ENCODE results near the gene SLMAP.
A peak's percentile ranks its signal among the peaks of the same experiment; 100 is the strongest.

The SLMAP gene

GRCh38 chr3:57903124-57903890 lies 147.2 kb downstream of the SLMAP start:
- no peak for DNase-seq

DNA sequence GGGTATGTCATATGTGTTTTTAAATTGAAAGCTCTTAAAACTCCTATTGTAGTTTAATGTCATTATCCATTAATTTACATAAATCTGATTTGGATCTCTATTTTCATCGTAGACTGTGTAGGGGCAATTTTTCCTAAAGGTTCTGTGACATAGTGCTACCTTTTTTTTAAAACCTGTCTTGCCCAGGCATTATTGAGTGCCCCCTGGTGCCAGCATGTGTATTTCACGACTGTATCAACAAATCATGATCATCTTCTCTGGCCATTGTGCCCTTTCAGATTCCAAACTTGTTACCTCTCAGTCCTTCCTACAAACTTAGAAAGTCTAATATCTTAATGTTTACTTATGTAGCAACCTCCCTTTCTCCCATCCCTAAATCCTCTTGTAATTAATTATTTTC lies 154.9 kb downstream of the SLMAP start:
- peak; percentile 16 to 27 for DNase-seq

GRCh38 chr3:57911593-57911992 lies 155.5 kb downstream of the SLMAP start:
- no peak for DNase-seq

GRCh38 chr3:57917601-57918000 lies 161.5 kb downstream of the SLMAP start:
- no peak for DNase-seq

DNA sequence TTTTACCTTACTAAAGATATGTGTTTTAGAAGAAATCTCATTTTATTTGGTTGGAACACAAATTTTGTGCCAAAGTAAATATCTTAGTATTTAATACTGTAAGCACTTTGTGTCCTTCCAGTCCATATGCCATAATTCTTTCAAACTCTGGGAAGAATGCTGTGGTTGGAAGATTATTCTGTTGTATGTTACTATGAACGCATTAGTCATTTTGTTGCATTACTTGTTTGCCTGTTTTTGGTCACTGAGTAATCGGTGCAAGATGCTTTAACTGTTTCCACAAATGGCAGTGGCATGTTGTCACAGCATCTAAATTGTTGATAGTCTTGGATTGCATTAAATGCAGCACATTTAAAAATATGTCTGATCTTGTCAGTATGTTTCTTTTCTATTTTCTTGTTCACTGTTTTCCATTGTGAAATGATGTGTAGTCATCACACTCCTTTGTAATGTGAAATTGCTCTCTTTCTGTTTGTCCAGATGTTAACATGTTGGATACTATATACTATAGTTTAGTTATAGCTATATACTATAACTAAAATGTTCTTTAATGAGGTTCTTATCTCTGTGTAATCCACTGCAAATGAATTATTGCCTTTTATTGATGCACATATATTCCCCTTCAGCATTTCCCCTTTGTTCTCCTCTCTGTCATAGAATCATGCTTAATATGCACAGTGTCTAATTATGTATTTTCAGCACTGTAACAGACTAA lies 162.2 kb downstream of the SLMAP start:
- DNase-seq: no peak

DNA sequence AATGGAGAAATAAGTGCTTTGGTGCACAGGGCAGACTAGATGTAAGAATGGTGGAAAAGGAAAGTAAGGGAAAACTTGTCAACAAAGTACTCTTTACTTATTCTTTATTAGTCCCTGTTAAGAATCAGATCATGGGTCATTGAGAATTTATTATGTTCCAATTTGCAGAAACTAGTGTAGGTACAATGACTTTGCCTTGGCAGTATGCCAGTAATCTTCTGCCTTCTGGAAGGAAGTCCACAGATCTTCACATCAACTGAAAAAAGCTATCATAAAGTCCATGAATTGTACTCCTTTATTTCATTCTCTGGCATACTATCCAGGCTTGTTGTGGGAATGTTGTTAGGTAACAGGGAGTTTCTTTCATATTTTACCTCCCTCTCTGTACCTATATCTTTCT lies 163.9 kb downstream of the SLMAP start:
- DNase-seq: no peak

DNA sequence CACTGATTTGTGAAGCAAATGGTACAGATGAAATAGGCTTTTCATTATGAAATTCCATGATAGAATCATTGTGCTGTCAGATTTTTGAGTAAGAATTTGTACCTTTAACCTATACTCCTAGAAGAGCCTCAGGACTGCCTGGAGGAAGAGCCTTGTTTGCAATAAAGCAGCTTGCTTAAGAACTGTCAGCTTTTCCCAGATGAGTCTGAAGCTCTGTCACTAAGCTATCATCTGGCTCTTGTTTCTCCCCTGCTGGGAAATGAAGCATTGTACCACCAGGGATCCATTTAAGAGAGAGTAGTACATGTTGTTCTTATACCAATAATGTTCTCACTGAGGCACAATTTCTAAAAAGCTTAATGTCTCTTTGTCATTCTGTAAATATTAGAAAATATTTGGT lies 167.0 kb downstream of the SLMAP start:
- no peak for DNase-seq

DNA sequence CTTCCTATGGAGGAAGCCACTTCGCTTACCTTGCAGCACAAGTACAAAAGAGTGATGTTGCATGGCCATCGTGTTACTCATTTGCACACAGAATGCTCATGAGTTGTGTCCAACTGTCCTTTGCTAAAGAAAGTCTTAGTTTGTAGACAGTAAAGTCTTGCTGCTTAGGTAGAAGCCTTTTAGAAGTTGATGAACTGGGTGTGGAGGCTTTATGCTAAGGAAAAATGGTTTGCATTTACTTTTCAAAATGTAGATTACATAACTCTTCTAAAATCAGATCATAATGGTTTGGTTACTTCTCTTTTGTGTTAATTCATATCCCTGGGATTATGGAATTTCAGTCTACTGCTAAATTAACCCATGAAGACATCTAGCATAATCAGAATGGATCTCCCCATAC lies 167.6 kb downstream of the SLMAP start:
- no peak for DNase-seq

DNA sequence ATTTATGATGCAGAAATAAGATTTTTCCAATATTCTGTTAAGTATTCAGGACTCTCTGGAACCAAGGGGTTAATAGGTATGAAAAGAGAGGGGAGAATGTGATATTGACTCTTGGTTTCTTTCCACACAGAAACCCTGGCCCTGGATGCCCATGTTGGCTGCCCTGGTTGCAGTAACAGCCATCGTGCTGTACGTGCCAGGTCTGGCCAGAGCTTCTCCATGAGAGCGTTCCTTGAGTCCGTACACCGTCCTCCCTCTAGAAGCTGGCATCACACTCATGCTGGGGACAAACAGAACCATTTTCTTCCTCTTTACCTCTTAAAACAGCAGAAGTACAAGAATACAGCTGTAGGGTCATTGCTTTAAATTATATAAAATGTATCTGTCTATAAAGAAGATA lies 171.1 kb downstream of the SLMAP start:
- DNase-seq: no peak

- DNase-seq: no peak
These were observed 171.8 kb downstream of the SLMAP start for GRCh38 chr3:57927916-57928315.

DNA sequence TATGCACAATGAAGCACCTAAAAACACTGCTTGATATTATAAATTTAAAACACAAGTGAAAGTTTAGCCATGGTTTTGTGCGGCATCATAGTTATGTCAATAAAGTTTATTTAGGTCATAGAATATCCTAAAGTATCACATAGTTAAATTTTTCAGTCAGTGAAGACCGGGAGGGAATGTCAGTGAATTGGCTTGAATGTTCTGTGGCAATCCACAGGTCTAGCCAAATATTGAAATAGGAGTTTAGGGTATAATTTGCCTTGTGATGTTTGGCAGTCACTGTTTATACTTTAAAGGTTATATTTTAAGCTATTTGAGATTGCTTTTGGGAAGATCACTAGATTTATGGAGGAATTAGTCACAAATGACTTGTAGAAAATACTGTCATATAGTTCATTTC lies 172.4 kb downstream of the SLMAP start:
- DNase-seq: no peak

GRCh38 chr3:57929988-57930387 lies 173.9 kb downstream of the SLMAP start:
- no peak for DNase-seq

DNA sequence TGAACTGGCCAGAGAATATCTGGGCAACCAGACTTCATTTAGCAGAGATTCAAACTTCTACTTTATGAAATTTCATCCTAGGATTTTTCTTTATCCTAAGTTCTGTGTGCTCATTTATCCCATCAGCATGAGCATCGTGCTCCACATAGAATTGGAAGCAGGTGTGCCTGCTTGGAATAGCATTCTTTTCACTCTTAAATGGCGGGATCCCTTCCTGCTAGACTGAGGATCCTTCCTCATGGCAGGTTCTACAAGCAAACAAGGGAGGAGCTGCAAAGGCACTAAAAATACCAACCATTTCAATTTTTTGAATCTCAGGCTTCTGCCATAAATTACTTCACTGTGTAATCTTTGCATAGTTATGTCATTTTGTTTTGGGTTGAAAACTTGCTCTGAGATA lies 177.5 kb downstream of the SLMAP start:
- DNase-seq: no peak

DNA sequence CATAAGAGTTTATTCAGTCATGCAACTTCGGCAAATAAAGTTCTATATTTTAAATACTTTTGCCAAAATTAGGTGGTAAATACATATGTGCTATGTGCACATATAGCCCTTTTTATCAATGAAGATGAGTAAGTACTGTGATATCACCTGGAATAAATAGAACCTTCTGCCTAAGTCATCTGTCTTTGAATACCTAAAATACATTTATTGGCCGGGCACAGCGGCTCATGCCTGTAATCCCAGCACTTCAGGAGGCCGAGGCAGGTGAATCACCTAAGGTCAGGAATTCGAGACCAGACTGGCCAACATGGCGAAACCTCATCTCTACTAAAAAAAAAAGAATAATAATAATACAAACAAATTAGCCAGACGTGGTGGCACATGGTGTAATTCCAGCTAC lies 178.3 kb downstream of the SLMAP start:
- DNase-seq: no peak

DNA sequence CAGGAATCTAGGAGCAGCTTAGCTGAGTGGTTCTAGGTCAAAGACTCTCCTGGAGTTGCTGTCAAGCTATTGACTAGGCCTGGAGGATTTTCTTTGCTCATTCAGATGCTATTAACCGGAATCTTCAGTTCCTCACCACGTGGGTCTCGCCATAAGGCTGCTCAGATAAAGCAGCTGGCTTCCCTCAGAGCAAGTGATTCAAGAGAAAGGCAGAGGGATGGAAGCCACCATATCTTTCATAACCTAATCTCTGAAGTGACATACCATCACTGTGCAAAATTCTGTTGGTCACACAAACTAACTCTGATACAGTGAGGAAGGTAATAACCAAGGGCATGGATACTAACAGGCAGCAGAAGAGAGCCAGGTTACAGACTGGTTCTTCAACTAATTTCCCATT lies 179.4 kb downstream of the SLMAP start:
- DNase-seq: no peak

- no peak for DNase-seq
These were observed 181.0 kb downstream of the SLMAP start for GRCh38 chr3:57937092-57937491.

- DNase-seq: no peak
These were observed 183.7 kb downstream of the SLMAP start for GRCh38 chr3:57939775-57940174.

DNA sequence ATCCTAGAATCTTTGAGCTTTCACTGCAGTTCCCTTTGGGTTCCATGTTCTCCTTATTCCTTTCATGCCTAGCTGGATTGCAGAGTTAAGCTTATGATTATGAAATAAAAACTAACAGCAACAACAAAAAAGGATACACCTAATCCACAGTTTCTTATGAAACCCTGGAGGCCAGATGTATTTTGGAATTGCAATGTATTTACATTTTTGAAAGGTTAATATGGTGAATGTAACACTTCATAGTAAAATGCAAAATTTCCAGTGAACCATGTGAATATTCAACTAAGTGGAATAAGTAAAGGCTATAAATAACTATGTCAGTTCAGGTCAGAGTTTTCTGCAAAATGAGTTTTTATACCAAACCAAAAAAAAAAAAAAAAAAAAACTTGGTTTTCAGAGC lies 186.3 kb downstream of the SLMAP start:
- no peak for DNase-seq

DNA sequence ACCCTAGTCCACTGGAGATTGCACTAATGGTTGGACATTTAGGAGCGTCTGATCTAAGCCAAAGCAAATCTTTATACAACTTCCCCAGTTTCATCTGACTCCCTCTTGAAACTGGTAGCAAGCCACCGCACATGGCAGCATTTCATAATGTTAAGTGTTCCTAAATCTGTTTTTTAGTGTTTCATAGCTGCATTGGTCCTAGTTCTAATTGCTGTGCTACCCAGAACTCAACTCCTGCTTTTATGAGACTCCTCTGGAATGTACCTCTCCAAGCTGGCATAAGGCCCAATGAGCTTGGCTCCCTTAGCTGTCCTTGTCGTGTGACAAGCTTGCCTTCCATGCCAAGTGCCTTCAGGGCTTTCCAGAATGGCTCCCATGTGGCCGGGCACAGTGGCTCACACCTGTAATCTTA lies 186.8 kb downstream of the SLMAP start:
- no peak for DNase-seq

DNA sequence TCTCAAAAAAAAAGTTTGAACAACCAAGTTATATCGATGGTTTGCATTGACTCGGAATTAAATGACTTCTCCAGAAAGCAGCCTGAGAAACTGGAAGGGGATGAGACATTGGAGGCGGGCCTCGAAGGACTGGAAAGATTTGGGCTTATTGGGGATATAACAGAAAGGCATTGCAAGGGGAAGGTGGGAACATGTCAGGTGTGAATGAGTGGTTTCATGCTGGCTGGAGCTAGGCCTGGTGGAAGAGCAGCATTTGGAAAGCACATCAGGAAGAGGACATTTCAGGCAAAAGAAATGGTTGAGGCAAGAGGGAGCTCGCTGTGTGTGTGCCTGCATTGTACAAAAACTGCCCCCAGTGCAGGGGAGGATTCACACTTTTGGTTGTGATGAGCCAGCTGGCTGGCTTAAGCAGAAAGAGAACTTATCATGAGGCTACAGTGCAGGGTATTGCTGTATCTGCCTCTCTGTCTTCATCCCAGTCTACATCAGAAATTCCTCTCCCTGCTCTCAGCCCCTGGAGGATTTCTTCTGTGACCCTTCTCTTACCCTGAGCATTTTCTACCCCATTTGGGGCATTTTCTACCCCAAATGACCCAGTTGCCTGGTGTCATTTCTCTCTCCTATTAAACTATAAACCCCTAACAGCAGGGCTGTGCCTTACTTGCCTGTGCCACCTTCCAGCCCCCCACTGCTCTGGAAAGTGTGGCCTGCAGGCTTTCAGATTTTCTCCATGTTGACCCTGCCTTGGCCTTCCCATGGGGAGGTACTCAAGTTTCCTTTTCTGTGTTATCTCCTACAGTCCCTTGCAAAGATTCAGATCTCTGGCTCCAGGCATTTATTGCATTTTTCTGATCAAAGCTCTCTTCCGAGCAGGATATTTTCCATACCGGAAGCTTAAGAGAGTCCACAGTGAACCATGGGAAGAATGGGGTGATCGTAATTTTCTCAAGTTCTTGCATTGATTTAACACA lies 187.7 kb downstream of the SLMAP start:
- DNase-seq: no peak

DNA sequence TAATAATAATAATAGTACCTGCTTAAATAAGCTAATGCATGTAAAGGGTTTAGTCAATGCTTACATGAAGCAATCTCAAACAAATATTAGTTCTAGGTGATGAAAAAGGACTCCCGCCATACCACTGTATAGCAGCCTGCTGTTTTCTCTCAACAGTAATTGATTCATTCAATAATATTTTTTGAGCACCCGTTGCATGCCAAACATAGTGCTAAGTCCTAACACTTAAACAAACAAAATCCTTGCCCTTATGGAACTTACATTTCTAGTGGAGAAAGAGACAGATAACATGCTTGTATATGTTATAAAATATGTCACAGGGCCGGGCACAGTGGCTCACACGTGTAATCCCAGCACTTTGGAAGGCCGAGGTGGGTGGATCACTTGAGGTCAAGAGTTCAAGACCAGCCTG lies 190.9 kb downstream of the SLMAP start:
- DNase-seq: no peak

GRCh38 chr3:57948080-57948671 lies 192.1 kb downstream of the SLMAP start:
- no peak for DNase-seq

- no peak for DNase-seq
These were observed 192.7 kb downstream of the SLMAP start for GRCh38 chr3:57948781-57949242.

All from CD4-positive, alpha-beta T cell treated with Interferon alpha-2 for 1 hour (primary cell).